ENCODE measurements around the gene RALBP1. TPM values are rescaled to one million over a fixed set of nuclear protein-coding genes. Genes with fewer than 3 reads are reported as not detected.
A peak's percentile ranks its signal among the peaks of the same experiment; 100 is the strongest.

Gene RALBP1
- total and polyA plus RNA-seq, 9 of the 15 experiments (the other 6 are each of a cell fraction or from before 2014, with no cell fraction given), result 10.9 to 70.0 (median 61.3) TPM

- TF ChIP-seq ZNF639 (CRISPR knock-in tag; conservative IDR thresholded peaks at IDR 0.05 in 1 of 2, IDR thresholded peaks at IDR 0.05 in 1 of 2) (no peak), ZNF785 (CRISPR knock-in tag; IDR thresholded peaks at IDR 0.05) (no peak), NR2F6 (CRISPR knock-in tag; IDR thresholded peaks at IDR 0.05) (no peak), GABPA (tag; conservative IDR thresholded peaks at IDR 0.05; ENCODE audit: low read depth) (no peak), ZNF609 (CRISPR knock-in tag; IDR thresholded peaks at IDR 0.05; ENCODE audit: borderline replicate concordance) (no peak), ZNF197 (CRISPR knock-in tag; IDR thresholded peaks at IDR 0.05; ENCODE audit: low read depth) (no peak; the same call in 1 of the 2 replicates), ZNF277 (CRISPR knock-in tag; IDR thresholded peaks at IDR 0.05; ENCODE audit: borderline replicate concordance) (no peak), CHCHD3 (CRISPR knock-in tag; IDR thresholded peaks at IDR 0.05) (no peak), ZNF217 (CRISPR knock-in tag; IDR thresholded peaks at IDR 0.05) (no peak), ZNF174 (CRISPR knock-in tag; IDR thresholded peaks at IDR 0.05) (no peak), TRIM28 (IDR thresholded peaks at IDR 0.05) (0 out of 2 replicates have a peak, but pooled peaks have one; percentile 23), NBN (IDR thresholded peaks at IDR 0.05; ENCODE audit: low read depth) (peak; percentile 50; the same call in 1 of the 2 replicates), HDGF (IDR thresholded peaks at IDR 0.05) (0 out of 2 replicates have a peak, but pooled peaks have one; percentile 54), ZBTB49 (CRISPR knock-in tag; IDR thresholded peaks at IDR 0.05; ENCODE audit: borderline replicate concordance) (no peak), SRSF7 (optimal IDR thresholded peaks at IDR 0.05; ENCODE audit: low read depth, low read length) (no peak)
These were observed 968 bp upstream of the RALBP1 start (continued) for GRCh38 chr18:9474108-9474982.

Measured in K562 (cell line).